Measurements from ENCODE around the gene RFWD3.

- TF ChIP-seq L3MBTL2 (conservative IDR thresholded peaks at IDR 0.05) (no peak), FOXM1 (IDR thresholded peaks at IDR 0.05; ENCODE audit: borderline replicate concordance) (no peak), SUZ12 (IDR thresholded peaks at IDR 0.05) (no peak), TARDBP (IDR thresholded peaks at IDR 0.05) (no peak), ZNF384 (IDR thresholded peaks at IDR 0.05) (no peak), FOXK2 (IDR thresholded peaks at IDR 0.05) (no peak), HDGF (IDR thresholded peaks at IDR 0.05; ENCODE audit: borderline replicate concordance) (no peak), BHLHE40 (IDR thresholded peaks at IDR 0.05; ENCODE audit: borderline replicate concordance) (no peak), NFRKB (IDR thresholded peaks at IDR 0.05) (no peak), SP1 (IDR thresholded peaks at IDR 0.05) (no peak)
These were observed 13.3 kb upstream of the RFWD3 start for GRCh38 chr16:74679983-74680382.

All from HEK293T (cell line).